ENCODE results near the gene DMBT1. TPM values are rescaled to one million over a fixed set of nuclear protein-coding genes. Genes with fewer than 3 reads are reported as not detected.

DMBT1 gene
- total and polyA plus RNA-seq, 10 of the 15 experiments (the other 5 are each of a cell fraction or from before 2014, with no cell fraction given) = under 0.01 to 0.13 (median 0.03) TPM; not detected in 5

DNA sequence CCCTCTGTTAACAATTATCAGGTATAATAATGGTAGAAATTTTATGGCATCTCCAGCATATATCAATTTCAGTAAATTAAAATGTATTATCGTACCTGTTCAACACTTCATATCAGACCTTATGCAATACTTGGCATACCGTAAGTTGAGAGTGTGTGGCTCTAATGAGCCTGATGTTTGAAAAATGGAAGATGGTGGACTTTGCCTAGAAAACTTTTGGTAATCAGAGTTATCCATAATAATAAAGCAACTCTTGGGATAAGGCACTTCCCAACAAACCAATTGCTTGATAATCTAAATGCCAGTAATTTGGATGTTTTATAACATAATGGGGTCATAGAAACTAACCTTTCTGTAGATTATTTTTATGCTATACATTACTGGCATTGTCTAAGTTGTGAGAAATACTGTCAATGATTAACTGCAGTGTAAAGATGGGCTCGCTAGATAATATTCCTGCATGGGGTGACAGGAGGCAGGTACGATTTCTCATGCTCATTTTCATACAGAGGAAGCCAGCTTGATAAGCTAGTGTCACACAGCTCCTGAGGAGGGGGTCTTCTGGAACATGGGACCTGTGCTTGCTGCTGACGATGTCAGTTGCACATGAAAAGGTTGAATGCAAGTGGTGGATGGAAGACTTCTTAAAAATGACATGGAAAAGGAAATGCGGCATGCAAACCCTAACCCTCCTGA, 27.8 kb upstream of the DMBT1 start (continued):
- TF ChIP-seq, protein P1, sequence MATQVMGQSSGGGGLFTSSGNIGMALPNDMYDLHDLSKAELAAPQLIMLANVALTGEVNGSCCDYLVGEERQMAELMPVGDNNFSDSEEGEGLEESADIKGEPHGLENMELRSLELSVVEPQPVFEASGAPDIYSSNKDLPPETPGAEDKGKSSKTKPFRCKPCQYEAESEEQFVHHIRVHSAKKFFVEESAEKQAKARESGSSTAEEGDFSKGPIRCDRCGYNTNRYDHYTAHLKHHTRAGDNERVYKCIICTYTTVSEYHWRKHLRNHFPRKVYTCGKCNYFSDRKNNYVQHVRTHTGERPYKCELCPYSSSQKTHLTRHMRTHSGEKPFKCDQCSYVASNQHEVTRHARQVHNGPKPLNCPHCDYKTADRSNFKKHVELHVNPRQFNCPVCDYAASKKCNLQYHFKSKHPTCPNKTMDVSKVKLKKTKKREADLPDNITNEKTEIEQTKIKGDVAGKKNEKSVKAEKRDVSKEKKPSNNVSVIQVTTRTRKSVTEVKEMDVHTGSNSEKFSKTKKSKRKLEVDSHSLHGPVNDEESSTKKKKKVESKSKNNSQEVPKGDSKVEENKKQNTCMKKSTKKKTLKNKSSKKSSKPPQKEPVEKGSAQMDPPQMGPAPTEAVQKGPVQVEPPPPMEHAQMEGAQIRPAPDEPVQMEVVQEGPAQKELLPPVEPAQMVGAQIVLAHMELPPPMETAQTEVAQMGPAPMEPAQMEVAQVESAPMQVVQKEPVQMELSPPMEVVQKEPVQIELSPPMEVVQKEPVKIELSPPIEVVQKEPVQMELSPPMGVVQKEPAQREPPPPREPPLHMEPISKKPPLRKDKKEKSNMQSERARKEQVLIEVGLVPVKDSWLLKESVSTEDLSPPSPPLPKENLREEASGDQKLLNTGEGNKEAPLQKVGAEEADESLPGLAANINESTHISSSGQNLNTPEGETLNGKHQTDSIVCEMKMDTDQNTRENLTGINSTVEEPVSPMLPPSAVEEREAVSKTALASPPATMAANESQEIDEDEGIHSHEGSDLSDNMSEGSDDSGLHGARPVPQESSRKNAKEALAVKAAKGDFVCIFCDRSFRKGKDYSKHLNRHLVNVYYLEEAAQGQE (IDR thresholded peaks at IDR 0.05; ENCODE audit: low read depth, low read length) = no peak
- TF ChIP-seq BMI1 (IDR thresholded peaks at IDR 0.05; ENCODE audit: borderline replicate concordance) = no peak
- TF ChIP-seq RAD21 (IDR thresholded peaks at IDR 0.05; ENCODE audit: insufficient read depth, low read depth, low read length) = no peak
- TF ChIP-seq RAD51 (IDR thresholded peaks at IDR 0.05) = no peak

DNA sequence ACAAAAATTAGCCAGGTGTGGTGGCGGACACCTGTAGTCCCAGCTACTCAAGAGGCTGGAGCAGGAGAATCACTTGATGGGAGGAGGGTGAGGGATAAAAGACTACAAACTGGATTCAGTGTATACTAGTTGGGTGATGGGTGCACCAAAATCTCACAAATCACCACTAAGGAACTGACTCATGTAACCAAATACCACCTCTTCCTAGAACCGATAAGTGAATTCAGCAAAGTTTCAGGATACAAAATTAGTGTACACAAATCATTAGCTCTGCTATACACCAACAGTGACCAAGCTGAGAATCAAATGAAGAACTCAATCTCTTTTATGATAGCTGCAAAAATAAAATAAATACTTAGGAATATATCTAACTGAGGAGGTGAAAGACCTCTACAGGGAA, 23.0 kb upstream of the DMBT1 start:
- no peak overlapping the region for H3K27ac ChIP-seq (ENCODE audit: control insufficient read depth, insufficient read depth)
- in situ Hi-C loops (cut with MboI) = no loop called here
- POLR2A ChIA-PET = no interaction called here
- no peak for ATAC-seq
- H3K79me2 ChIP-seq (ENCODE audit: control insufficient read depth, insufficient read depth, low read length) = no peaks in the 10 kb centered on the region
- BruUV-seq (replicated peaks) = no TSS peak
- SMC1A ChIA-PET (ENCODE audit: uncharacterized antibody, unreplicated experiment) = interaction anchor here (0.6 kb wide), 1 partner anchor 42 kb away, joined by 3 read pairs; no protein-coding TSS in a partner anchor
- no peaks in the 10 kb centered on the region for H3K36me3 ChIP-seq (ENCODE audit: control insufficient read depth in 2 of 2, insufficient read depth in 2 of 2, low read length in 1 of 2)
- peaks cover 0 to 1% of the 10 kb centered on the region in 2 experiments; a peak in 2 of 4 replicates for H3K27me3 ChIP-seq (replicated peaks in 1 of 2; ENCODE audit: control insufficient read depth in 2 of 2, insufficient read depth in 2 of 2, low read length in 1 of 2)
- DNase-seq (ENCODE audit: low read depth, low spot score) = no peak
- intact Hi-C loops (cut with micrococcal nuclease; ENCODE audit: unreplicated experiment) = no loop called here
- no peak overlapping the region for H3K4me2 ChIP-seq (ENCODE audit: control insufficient read depth, insufficient read depth)
- no peak overlapping the region for H3K4me3 ChIP-seq
- H3K9ac ChIP-seq (ENCODE audit: control insufficient read depth, insufficient read depth, low read length) = no peak overlapping the region
- H2AFZ ChIP-seq (ENCODE audit: control insufficient read depth, low read depth, low read length) = no peak overlapping the region
- H3K9me3 ChIP-seq (replicated peaks; ENCODE audit: control insufficient read depth, insufficient read depth, low read length) = no peaks in the 10 kb centered on the region
- RAD21 ChIA-PET (ENCODE audit: unreplicated experiment) = no interaction called here
- no peak for FAIRE-seq
- H3K4me1 ChIP-seq (ENCODE audit: control insufficient read depth, insufficient read depth, low read length) = no peaks in the 10 kb centered on the region
- H4K20me1 ChIP-seq (ENCODE audit: control insufficient read depth, insufficient read depth) = no peaks in the 10 kb centered on the region
- 92% methylated on average over 2 of the region's 2 CpGs for WGBS (ENCODE audit: insufficient coverage, insufficient replicate concordance, low lambda C conversion rate, missing lambda C conversion rate)
- CTCF ChIA-PET = no interaction called here
- TF ChIP-seq TCF7 (IDR thresholded peaks at IDR 0.05; ENCODE audit: borderline replicate concordance) (no peak), SIX5 (IDR thresholded peaks at IDR 0.05; ENCODE audit: low read depth, low read length, severe bottlenecking) (no peak), SMARCA5 (IDR thresholded peaks at IDR 0.05) (no peak), BCL11A (IDR thresholded peaks at IDR 0.05; ENCODE audit: low read depth, low read length) (no peak), TBL1XR1 (IDR thresholded peaks at IDR 0.05; ENCODE audit: low read depth, low read length) (no peak), YBX1 (IDR thresholded peaks at IDR 0.05) (no peak), SMAD1 (IDR thresholded peaks at IDR 0.05; ENCODE audit: low read depth, partially characterized antibody) (no peak), BRCA1 (IDR thresholded peaks at IDR 0.05; ENCODE audit: low read depth, low read length) (no peak), POLR2A (IDR thresholded peaks at IDR 0.05; ENCODE audit: low read depth, low read length) (no peak), NR2C1 (IDR thresholded peaks at IDR 0.05) (no peak), EZH2 (IDR thresholded peaks at IDR 0.05; ENCODE audit: borderline replicate concordance, control insufficient read depth, low read depth, low read length) (no peak), LARP7 (IDR thresholded peaks at IDR 0.05) (no peak), IRF4 (IDR thresholded peaks at IDR 0.05; ENCODE audit: low read depth, low read length) (no peak), CBX3 (IDR thresholded peaks at IDR 0.05; ENCODE audit: borderline replicate concordance, low read depth) (no peak), RAD21 (IDR thresholded peaks at IDR 0.05; ENCODE audit: insufficient read depth, low read depth, low read length) (no peak), HDAC2 (IDR thresholded peaks at IDR 0.05) (no peak)
- TF ChIP-seq, protein P2, sequence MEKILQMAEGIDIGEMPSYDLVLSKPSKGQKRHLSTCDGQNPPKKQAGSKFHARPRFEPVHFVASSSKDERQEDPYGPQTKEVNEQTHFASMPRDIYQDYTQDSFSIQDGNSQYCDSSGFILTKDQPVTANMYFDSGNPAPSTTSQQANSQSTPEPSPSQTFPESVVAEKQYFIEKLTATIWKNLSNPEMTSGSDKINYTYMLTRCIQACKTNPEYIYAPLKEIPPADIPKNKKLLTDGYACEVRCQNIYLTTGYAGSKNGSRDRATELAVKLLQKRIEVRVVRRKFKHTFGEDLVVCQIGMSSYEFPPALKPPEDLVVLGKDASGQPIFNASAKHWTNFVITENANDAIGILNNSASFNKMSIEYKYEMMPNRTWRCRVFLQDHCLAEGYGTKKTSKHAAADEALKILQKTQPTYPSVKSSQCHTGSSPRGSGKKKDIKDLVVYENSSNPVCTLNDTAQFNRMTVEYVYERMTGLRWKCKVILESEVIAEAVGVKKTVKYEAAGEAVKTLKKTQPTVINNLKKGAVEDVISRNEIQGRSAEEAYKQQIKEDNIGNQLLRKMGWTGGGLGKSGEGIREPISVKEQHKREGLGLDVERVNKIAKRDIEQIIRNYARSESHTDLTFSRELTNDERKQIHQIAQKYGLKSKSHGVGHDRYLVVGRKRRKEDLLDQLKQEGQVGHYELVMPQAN (conservative IDR thresholded peaks at IDR 0.05) = no peak

Measured in GM12878 (cell line).